ENCODE results near the gene FAM177B. TPM values are rescaled to one million over a fixed set of nuclear protein-coding genes. Genes with fewer than 3 reads are reported as not detected.

FAM177B gene
- total RNA-seq, 1 donor from 2014 or later: not detected

- Histone ChIP-seq H3K27ac (no peak overlapping the region), H3K4me1 (no peaks in the 10 kb centered on the region), H3K27me3 (no peaks in the 10 kb centered on the region), H3K36me3 (no peaks in the 10 kb centered on the region), H3K4me3 (no peak overlapping the region), H3K9me3 (no peaks in the 10 kb centered on the region)
- intact Hi-C loops (cut with DNase I): no loop called here
- DNase-seq (ENCODE audit: low spot score in 2 of 2): no peak
- TF ChIP-seq, protein P1, sequence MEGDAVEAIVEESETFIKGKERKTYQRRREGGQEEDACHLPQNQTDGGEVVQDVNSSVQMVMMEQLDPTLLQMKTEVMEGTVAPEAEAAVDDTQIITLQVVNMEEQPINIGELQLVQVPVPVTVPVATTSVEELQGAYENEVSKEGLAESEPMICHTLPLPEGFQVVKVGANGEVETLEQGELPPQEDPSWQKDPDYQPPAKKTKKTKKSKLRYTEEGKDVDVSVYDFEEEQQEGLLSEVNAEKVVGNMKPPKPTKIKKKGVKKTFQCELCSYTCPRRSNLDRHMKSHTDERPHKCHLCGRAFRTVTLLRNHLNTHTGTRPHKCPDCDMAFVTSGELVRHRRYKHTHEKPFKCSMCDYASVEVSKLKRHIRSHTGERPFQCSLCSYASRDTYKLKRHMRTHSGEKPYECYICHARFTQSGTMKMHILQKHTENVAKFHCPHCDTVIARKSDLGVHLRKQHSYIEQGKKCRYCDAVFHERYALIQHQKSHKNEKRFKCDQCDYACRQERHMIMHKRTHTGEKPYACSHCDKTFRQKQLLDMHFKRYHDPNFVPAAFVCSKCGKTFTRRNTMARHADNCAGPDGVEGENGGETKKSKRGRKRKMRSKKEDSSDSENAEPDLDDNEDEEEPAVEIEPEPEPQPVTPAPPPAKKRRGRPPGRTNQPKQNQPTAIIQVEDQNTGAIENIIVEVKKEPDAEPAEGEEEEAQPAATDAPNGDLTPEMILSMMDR (IDR thresholded peaks at IDR 0.05): no peak
Observed at GRCh38 chr1:222784371-222784770, 47.4 kb downstream of the FAM177B start.

DNA sequence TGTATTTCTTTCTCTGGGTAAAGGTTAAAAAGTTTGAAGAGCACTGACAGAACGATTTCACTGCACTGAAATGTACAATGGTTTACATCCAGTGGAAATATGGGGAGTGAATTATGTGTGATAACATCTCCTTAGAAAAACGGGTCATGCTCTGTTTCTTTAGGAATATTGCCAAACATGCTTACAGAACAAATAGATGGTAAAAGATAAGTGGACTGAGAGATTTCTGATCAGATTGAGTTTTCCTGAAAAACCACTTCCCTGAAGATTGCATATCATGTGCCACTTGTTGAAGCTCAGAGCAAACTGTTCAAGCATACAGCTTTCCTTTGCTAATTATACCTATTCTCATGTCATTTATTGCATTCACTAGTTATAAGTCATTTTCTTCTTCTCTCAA, 47.9 kb downstream of the FAM177B start:
- DNase-seq (ENCODE audit: low spot score in 2 of 2): no peak
- H3K4me1 ChIP-seq: no peaks in the 10 kb centered on the region
- intact Hi-C loops (cut with DNase I): no loop called here
- H3K4me3 ChIP-seq: no peak overlapping the region
- H3K36me3 ChIP-seq: no peaks in the 10 kb centered on the region
- no peaks in the 10 kb centered on the region for H3K9me3 ChIP-seq
- TF ChIP-seq, protein P1 (IDR thresholded peaks at IDR 0.05): no peak
- no peak overlapping the region for H3K27ac ChIP-seq
- no peaks in the 10 kb centered on the region for H3K27me3 ChIP-seq

DNA sequence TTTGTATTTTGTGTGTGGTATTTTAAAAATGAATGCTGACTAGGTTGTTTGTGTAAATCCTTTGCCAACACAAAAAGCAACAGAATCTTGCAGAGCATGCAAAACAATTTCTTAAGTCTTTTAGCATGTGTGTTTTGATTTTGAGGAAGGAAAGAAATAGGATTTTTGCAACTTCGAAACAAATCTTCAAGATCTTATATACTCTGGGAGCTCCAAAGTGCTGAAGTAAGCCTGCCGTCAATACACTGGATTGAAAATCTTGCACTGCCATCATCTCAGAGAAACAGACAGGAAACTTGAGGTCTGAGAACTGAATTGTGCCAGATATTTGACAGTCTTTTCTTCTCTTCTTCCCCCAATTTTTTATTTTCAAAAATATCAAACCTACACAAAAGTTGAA, 48.5 kb downstream of the FAM177B start:
- Histone ChIP-seq H3K36me3 (no peaks in the 10 kb centered on the region), H3K27ac (no peak overlapping the region), H3K4me3 (no peak overlapping the region), H3K9me3 (no peaks in the 10 kb centered on the region), H3K27me3 (no peaks in the 10 kb centered on the region), H3K4me1 (no peaks in the 10 kb centered on the region)
- no peak for DNase-seq (ENCODE audit: low spot score in 2 of 2)
- intact Hi-C loops (cut with DNase I): no loop called here
- TF ChIP-seq, protein P1 (IDR thresholded peaks at IDR 0.05): no peak

DNA sequence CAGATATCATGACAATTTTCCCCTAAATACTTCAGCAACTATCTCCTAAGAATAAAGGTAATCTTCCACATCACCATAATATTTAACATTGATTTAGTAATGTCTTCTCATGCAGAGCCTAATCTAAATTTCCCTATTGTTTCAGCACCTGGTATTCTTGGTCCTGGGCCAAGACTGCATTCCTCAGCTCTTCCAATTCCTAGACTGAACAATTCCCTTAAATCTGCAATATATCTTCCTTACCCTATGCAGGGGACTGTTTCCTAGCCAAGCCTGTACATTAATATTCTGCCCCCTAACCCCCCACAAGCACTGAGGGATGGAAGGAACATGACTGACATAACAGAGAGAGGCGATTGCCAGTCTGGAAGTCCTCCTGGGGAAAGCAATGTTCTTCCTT, 49.1 kb downstream of the FAM177B start:
- DNase-seq (ENCODE audit: low spot score in 2 of 2): no peak
- H3K4me3 ChIP-seq: no peak overlapping the region
- no peaks in the 10 kb centered on the region for H3K9me3 ChIP-seq
- no peak overlapping the region for H3K27ac ChIP-seq
- no peaks in the 10 kb centered on the region for H3K4me1 ChIP-seq
- no peaks in the 10 kb centered on the region for H3K27me3 ChIP-seq
- intact Hi-C loops (cut with DNase I): no loop called here
- TF ChIP-seq, protein P1 (IDR thresholded peaks at IDR 0.05): no peak
- H3K36me3 ChIP-seq: no peaks in the 10 kb centered on the region

GRCh38 chr1:222787729-222788128, 50.7 kb downstream of the FAM177B start:
- Histone ChIP-seq H3K36me3 (no peaks in the 10 kb centered on the region), H3K9me3 (no peaks in the 10 kb centered on the region), H3K27me3 (no peaks in the 10 kb centered on the region), H3K27ac (no peak overlapping the region), H3K4me1 (no peaks in the 10 kb centered on the region), H3K4me3 (no peak overlapping the region)
- DNase-seq (ENCODE audit: low spot score in 2 of 2): no peak
- intact Hi-C loops (cut with DNase I): no loop called here
- TF ChIP-seq, protein P1 (IDR thresholded peaks at IDR 0.05): no peak

All from ascending aorta (tissue), 2 donors.